Suprapubic skin (tissue), 4 donors: ENCODE data around the gene CASK. TPM values are rescaled to one million over a fixed set of nuclear protein-coding genes. Genes with fewer than 3 reads are reported as not detected.

ENCODE experiments used
- DNase-seq, 2 donors: peaks; one replicate each; pipeline ENCODE4 v3.0.0-alpha.2; 2019; ENCODE audit warnings: low spot score in 2 of 2
- H3K27ac ChIP-seq: fragments of 200-600 bp; sonication (generic); one replicate; pipeline ENCODE4 v1.5.1; 2019
- H3K27me3 ChIP-seq: fragments of 200-600 bp; sonication (generic); one replicate; pipeline ENCODE4 v1.5.1; 2019
- H3K36me3 ChIP-seq: fragments of 200-600 bp; sonication (generic); one replicate; pipeline ENCODE4 v1.5.1; 2019
- H3K4me1 ChIP-seq: fragments of 200-600 bp; sonication (generic); one replicate; pipeline ENCODE4 v1.5.1; 2019
- H3K4me3 ChIP-seq: fragments of 200-600 bp; sonication (generic); one replicate; pipeline ENCODE4 v1.5.1; 2019; ENCODE audit warnings: mild to moderate bottlenecking
- H3K9me3 ChIP-seq: fragments of 200-600 bp; sonication (generic); one replicate; pipeline ENCODE4 v1.5.1; 2019
- CTCF ChIP-seq, 2 donors: fragments of 200-600 bp in 1 of 2; fragments of 450-650 bp in 1 of 2; sonication (generic) in 1 of 2; IDR thresholded peaks; one replicate each; pipeline ENCODE4 v1.5.1; 2016 to 2019; ENCODE audit warnings: antibody characterized with exemption in 2 of 2, mild to moderate bottlenecking in 1 of 2, moderate library complexity in 1 of 2
- EP300 ChIP-seq: sonication (generic); formaldehyde crosslinking; IDR thresholded peaks from one replicate; pipeline ENCODE4 v1.6.1; 2017; ENCODE audit warnings: antibody characterized with exemption
- POLR2A ChIP-seq, 2 donors: fragments of 450-650 bp; IDR thresholded peaks; one replicate each; pipeline ENCODE4 v1.6.1; 2017; ENCODE audit warnings: antibody characterized with exemption in 2 of 2, mild to moderate bottlenecking in 2 of 2, moderate library complexity in 2 of 2
- POLR2AphosphoS5 ChIP-seq, 3 donors: sonication (generic); formaldehyde crosslinking; IDR thresholded peaks; one replicate each; pipeline ENCODE4 v1.6.1; 2017; ENCODE audit warnings: antibody characterized with exemption in 3 of 3
- WGBS: methylation state at CpG from one replicate; pipeline ENCODE4 v1.1.5; 2018; 5-methylcytosine and 5-hydroxymethylcytosine counted together
- total RNA-seq, 4 donors: library from RNA; depleted of rRNA; stranded (reverse); fragments of >200 nt; gene quantifications; one replicate each; pipeline ENCODE4 v1.1.0, GENCODE V29; 2016

The CASK gene
- total RNA-seq, 4 donors from 2014 or later, result 19.4 to 28.6 (median 25.3) TPM

DNA sequence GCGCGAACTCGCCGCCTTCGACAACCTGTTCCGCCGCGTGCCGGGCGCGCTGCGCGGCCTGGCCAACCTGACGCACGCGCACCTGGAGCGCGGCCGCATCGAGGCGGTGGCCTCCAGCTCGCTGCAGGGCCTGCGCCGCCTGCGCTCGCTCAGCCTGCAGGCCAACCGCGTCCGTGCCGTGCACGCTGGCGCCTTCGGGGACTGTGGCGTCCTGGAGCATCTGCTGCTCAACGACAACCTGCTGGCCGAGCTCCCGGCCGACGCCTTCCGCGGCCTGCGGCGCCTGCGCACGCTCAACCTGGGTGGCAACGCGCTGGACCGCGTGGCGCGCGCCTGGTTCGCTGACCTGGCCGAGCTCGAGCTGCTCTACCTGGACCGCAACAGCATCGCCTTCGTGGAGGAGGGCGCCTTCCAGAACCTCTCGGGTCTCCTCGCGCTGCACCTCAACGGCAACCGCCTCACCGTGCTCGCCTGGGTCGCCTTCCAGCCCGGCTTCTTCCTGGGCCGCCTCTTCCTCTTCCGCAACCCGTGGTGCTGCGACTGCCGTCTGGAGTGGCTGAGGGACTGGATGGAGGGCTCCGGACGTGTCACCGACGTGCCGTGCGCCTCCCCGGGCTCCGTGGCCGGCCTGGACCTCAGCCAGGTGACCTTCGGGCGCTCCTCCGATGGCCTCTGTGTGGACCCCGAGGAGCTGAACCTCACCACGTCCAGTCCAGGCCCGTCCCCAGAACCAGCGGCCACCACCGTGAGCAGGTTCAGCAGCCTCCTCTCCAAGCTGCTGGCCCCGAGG, 449.2 kb downstream of the CASK start:
- no peaks in the 10 kb centered on the region for H3K36me3 ChIP-seq
- no peak for TF ChIP-seq EP300
- no peak for TF ChIP-seq CTCF (IDR thresholded peaks at IDR 0.05)
- TF ChIP-seq POLR2AphosphoS5 (IDR thresholded peaks at IDR 0.05), result no peak
- TF ChIP-seq POLR2A (IDR thresholded peaks at IDR 0.05), result no peak
- no peak overlapping the region for H3K4me3 ChIP-seq
- 95% methylated on average over 50 of the region's 91 CpGs for WGBS
- H3K4me1 ChIP-seq, result peaks cover 1% of the 10 kb centered on the region
- no peak overlapping the region for H3K27ac ChIP-seq
- no peaks in the 10 kb centered on the region for H3K9me3 ChIP-seq
- no peaks in the 10 kb centered on the region for H3K27me3 ChIP-seq
- no peak for DNase-seq

GRCh38 chrX:41472231-41472815, 451.0 kb downstream of the CASK start:
- WGBS, result 96% methylated on average over 23 of the region's 32 CpGs
- Histone ChIP-seq H3K4me1 (peaks cover 4% of the 10 kb centered on the region), H3K27ac (no peak overlapping the region), H3K27me3 (no peaks in the 10 kb centered on the region), H3K4me3 (no peak overlapping the region), H3K9me3 (no peaks in the 10 kb centered on the region), H3K36me3 (no peaks in the 10 kb centered on the region)
- TF ChIP-seq POLR2AphosphoS5 (IDR thresholded peaks at IDR 0.05) (no peak), CTCF (IDR thresholded peaks at IDR 0.05) (no peak), EP300 (no peak), POLR2A (IDR thresholded peaks at IDR 0.05) (no peak)
- no peak for DNase-seq

DNA sequence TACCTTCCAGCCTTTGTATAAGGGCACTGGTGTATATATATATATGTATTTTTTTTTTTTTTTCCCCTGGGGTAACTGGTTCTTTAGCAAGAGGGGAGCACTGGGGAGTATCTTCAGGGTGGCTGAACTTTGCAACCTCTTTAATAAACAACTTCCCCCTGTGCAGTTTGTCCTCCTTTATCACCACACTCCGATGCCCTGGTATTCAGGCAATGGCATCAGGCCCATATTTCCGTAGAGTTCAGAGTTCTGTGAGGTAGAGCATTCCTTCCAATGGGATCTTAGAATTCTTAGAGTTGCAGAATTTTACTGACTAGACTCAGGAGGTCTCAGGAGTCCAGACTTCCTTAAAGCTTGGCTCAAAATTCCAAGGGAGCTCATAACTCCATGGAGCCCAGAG, 451.6 kb downstream of the CASK start:
- Histone ChIP-seq H3K4me1 (peaks cover 4% of the 10 kb centered on the region), H3K9me3 (no peaks in the 10 kb centered on the region), H3K4me3 (no peak overlapping the region), H3K27ac (no peak overlapping the region), H3K36me3 (no peaks in the 10 kb centered on the region), H3K27me3 (no peaks in the 10 kb centered on the region)
- TF ChIP-seq CTCF (IDR thresholded peaks at IDR 0.05), result no peak
- 49% methylated on average over 2 of the region's 2 CpGs for WGBS
- DNase-seq, result no peak

DNA sequence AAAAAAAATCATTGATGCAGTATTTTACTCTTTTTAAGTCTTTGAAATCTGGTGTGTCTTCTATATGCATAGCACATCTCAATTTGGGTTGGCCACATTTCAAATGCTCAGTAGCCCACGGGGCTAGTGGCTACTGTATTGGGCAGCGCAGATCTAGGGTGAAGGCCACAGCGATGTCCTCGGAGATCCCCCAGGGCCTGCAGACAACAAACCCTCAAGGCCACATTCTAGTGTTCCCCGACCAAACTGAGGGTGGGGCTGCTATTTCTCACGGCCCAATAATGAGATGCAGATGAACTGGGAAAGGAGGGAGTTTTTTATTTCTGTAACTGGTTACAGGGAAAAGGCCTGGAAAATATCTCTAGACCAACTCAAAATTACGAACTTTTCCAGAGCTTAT, 452.6 kb downstream of the CASK start:
- H3K4me1 ChIP-seq, result peaks cover 4% of the 10 kb centered on the region
- TF ChIP-seq POLR2AphosphoS5 (IDR thresholded peaks at IDR 0.05) (no peak), EP300 (no peak), CTCF (IDR thresholded peaks at IDR 0.05) (no peak), POLR2A (IDR thresholded peaks at IDR 0.05) (no peak)
- WGBS, result 60% methylated on average over 7 of the region's 7 CpGs
- DNase-seq, result no peak
- no peak overlapping the region for H3K4me3 ChIP-seq
- H3K27me3 ChIP-seq, result no peaks in the 10 kb centered on the region
- H3K36me3 ChIP-seq, result no peaks in the 10 kb centered on the region
- H3K9me3 ChIP-seq, result no peaks in the 10 kb centered on the region
- no peak overlapping the region for H3K27ac ChIP-seq

GRCh38 chrX:41468647-41469323, 454.6 kb downstream of the CASK start:
- no peak overlapping the region for H3K4me3 ChIP-seq
- H3K27me3 ChIP-seq, result no peaks in the 10 kb centered on the region
- no peaks in the 10 kb centered on the region for H3K36me3 ChIP-seq
- TF ChIP-seq EP300 (no peak), POLR2AphosphoS5 (IDR thresholded peaks at IDR 0.05) (no peak), CTCF (IDR thresholded peaks at IDR 0.05) (no peak), POLR2A (IDR thresholded peaks at IDR 0.05) (no peak)
- WGBS, result 57% methylated on average over 3 of the region's 3 CpGs
- H3K9me3 ChIP-seq, result no peaks in the 10 kb centered on the region
- DNase-seq, result no peak
- H3K27ac ChIP-seq, result peak overlapping the region; percentile 56
- H3K4me1 ChIP-seq, result peaks cover 4% of the 10 kb centered on the region
